ENCODE data around the gene WFDC11.

WFDC11 gene

GRCh38 chr20:45626540-45626939 is 43.5 kb downstream of the WFDC11 start:
- DNase-seq (ENCODE audit: low read depth in 1 of 2, low spot score in 1 of 2), result no peak

GRCh38 chr20:45621593-45621992 is 48.4 kb downstream of the WFDC11 start:
- no peak for DNase-seq (ENCODE audit: low read depth in 1 of 2, low spot score in 1 of 2)

GRCh38 chr20:45617591-45617990 is 52.4 kb downstream of the WFDC11 start:
- DNase-seq (ENCODE audit: low read depth in 1 of 2, low spot score in 1 of 2), result no peak

- no peak for DNase-seq (ENCODE audit: low read depth in 1 of 2, low spot score in 1 of 2)
These were observed 57.7 kb downstream of the WFDC11 start for GRCh38 chr20:45612314-45612713.

- no peak for DNase-seq (ENCODE audit: low read depth in 1 of 2, low spot score in 1 of 2)
These were observed 59.0 kb downstream of the WFDC11 start for GRCh38 chr20:45611054-45611453.

GRCh38 chr20:45607810-45608209 is 62.2 kb downstream of the WFDC11 start:
- no peak for DNase-seq (ENCODE audit: low read depth in 1 of 2, low spot score in 1 of 2)
